ENCODE data around the gene RBFOX2. TPM values are rescaled to one million over a fixed set of nuclear protein-coding genes. Genes with fewer than 3 reads are reported as not detected.

The RBFOX2 gene
- total and polyA plus RNA-seq, 2 donors (not counting 3 experiments of a cell fraction or from before 2014, with no cell fraction given), result 125 to 142 TPM

GRCh38 chr22:35735542-35735941 is 293.1 kb downstream of the RBFOX2 start:
- FAIRE-seq (peak; percentile 18), DNase-seq (ENCODE audit: low read depth, low spot score) (no peak)
- Histone ChIP-seq H4K20me1 (replicated peaks; ENCODE audit: control insufficient read depth, extremely low read depth, insufficient read depth, low read length) (no peaks in the 10 kb centered on the region), H3K4me1 (ENCODE audit: control insufficient read depth, extremely low read depth, insufficient read depth, low read length) (no peaks in the 10 kb centered on the region), H3K4me3 (replicated peaks in 1 of 3; ENCODE audit: insufficient read depth in 1 of 3, low read depth in 1 of 3, low read length in 3 of 3) (no peak overlapping the region), H3K9me3 (replicated peaks; ENCODE audit: control insufficient read depth, insufficient read depth, low read length) (no peaks in the 10 kb centered on the region), H2AFZ (ENCODE audit: low read depth, low read length) (no peak overlapping the region), H3K9me1 (replicated peaks; ENCODE audit: control insufficient read depth, extremely low read depth, insufficient read depth, low read length) (no peaks in the 10 kb centered on the region), H3K27ac (ENCODE audit: insufficient read depth, low read depth, low read length) (no peak overlapping the region), H3K27me3 (ENCODE audit: control insufficient read depth in 2 of 2, insufficient read depth in 2 of 2, low read length in 2 of 2) (no peaks in the 10 kb centered on the region), H3K4me2 (ENCODE audit: insufficient read depth, low read length) (no peak overlapping the region), H3K79me2 (ENCODE audit: control insufficient read depth, insufficient read depth, low read length) (no peaks in the 10 kb centered on the region), H3K9ac (replicated peaks; ENCODE audit: extremely low read depth, insufficient read depth, low read length) (no peak overlapping the region), H3K36me3 (ENCODE audit: control insufficient read depth in 2 of 2, extremely low read depth in 1 of 2, insufficient read depth in 2 of 2, low read length in 2 of 2) (peaks cover 5 to 14% of the 10 kb centered on the region in 2 experiments)
- no TSS peak for BruUV-seq (replicated peaks)
- dilution Hi-C loops (cut with MboI; ENCODE audit: extremely low pct_ligation_motif_present, low sequenced_read_pairs), result no loop called here
- CTCF ChIA-PET, result interaction anchor here (0.9 to 1.2 kb wide), 2 partner anchors 51 to 330 kb away, joined by 3 to 5 read pairs; no protein-coding TSS in a partner anchor
- POLR2A ChIA-PET, result no interaction called here
- TF ChIP-seq POLR2AphosphoS5 (IDR thresholded peaks at IDR 0.05; ENCODE audit: insufficient read depth, low read depth, low read length) (no peak), FOS (IDR thresholded peaks at IDR 0.05; ENCODE audit: borderline replicate concordance, insufficient read depth, low read length) (no peak), POLR2A (IDR thresholded peaks at IDR 0.05; ENCODE audit: low read depth, low read length) (no peak), GATA2 (IDR thresholded peaks at IDR 0.05; ENCODE audit: insufficient read depth, insufficient read length, low read depth, low read length) (no peak), JUN (IDR thresholded peaks at IDR 0.05; ENCODE audit: borderline replicate concordance, insufficient read depth, insufficient read length, low read depth) (no peak), MYC (IDR thresholded peaks at IDR 0.05; ENCODE audit: low read depth, low read length) (no peak), EZH2 (IDR thresholded peaks at IDR 0.05; ENCODE audit: borderline replicate concordance, low read depth, low read length, severe bottlenecking) (no peak)
- TF ChIP-seq, protein P1, sequence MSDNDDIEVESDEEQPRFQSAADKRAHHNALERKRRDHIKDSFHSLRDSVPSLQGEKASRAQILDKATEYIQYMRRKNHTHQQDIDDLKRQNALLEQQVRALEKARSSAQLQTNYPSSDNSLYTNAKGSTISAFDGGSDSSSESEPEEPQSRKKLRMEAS (IDR thresholded peaks at IDR 0.05; ENCODE audit: insufficient read depth, insufficient read length), result no peak
- TF ChIP-seq, protein P2, sequence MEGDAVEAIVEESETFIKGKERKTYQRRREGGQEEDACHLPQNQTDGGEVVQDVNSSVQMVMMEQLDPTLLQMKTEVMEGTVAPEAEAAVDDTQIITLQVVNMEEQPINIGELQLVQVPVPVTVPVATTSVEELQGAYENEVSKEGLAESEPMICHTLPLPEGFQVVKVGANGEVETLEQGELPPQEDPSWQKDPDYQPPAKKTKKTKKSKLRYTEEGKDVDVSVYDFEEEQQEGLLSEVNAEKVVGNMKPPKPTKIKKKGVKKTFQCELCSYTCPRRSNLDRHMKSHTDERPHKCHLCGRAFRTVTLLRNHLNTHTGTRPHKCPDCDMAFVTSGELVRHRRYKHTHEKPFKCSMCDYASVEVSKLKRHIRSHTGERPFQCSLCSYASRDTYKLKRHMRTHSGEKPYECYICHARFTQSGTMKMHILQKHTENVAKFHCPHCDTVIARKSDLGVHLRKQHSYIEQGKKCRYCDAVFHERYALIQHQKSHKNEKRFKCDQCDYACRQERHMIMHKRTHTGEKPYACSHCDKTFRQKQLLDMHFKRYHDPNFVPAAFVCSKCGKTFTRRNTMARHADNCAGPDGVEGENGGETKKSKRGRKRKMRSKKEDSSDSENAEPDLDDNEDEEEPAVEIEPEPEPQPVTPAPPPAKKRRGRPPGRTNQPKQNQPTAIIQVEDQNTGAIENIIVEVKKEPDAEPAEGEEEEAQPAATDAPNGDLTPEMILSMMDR (IDR thresholded peaks at IDR 0.05; ENCODE audit: extremely low read depth in 1 of 2, insufficient read depth in 1 of 2, low read depth in 1 of 2, low read length in 2 of 2), result no peak
- intact Hi-C loops (cut with micrococcal nuclease), result loop anchor here (10.0 kb wide), 1 partner anchor 91 kb away; the partner anchor contains the start of gene APOL6
